Measurements from ENCODE around the gene ANKRD44. TPM values are rescaled to one million over a fixed set of nuclear protein-coding genes. Genes with fewer than 3 reads are reported as not detected.

The ANKRD44 gene
- total RNA-seq, 1 donor from 2014 or later = 21.4 TPM

DNA sequence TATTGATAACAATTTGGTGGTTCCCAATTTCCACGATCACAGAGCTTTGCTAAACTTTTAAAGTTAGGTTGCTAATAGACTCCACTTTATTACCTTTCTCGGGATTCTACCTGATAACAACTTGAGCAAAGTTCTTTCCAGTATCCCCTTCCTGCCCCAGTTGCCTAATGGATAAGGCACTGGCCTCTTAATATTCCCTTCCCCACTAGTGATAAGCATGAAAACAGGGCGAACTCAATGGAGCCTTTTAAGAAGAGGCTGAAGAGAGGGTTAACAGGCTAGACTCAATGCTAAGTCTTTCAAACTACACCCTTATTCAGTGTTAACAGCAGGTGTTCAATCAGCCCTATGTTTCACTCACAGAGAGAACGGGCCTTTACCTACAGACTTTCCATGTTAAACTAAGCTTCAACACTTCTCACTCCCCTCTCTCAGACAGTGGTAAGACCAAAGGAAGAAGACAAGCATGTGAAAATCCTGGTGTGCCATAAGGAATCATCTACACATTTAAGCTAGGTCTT lies 75.8 kb downstream of the ANKRD44 start:
- Mint-ChIP-seq H3K9me3 (ENCODE audit: low read depth) (no peaks in the 10 kb centered on the region), H3K36me3 (ENCODE audit: low read depth) (no peaks in the 10 kb centered on the region), H3K4me3 (ENCODE audit: unreplicated experiment) (no peak overlapping the region), H3K27ac (ENCODE audit: unreplicated experiment) (no peak overlapping the region), H3K4me1 (ENCODE audit: low read depth) (peaks cover 10% of the 10 kb centered on the region), H3K27me3 (ENCODE audit: low read depth) (no peaks in the 10 kb centered on the region)
- TF ChIP-seq, protein P1, sequence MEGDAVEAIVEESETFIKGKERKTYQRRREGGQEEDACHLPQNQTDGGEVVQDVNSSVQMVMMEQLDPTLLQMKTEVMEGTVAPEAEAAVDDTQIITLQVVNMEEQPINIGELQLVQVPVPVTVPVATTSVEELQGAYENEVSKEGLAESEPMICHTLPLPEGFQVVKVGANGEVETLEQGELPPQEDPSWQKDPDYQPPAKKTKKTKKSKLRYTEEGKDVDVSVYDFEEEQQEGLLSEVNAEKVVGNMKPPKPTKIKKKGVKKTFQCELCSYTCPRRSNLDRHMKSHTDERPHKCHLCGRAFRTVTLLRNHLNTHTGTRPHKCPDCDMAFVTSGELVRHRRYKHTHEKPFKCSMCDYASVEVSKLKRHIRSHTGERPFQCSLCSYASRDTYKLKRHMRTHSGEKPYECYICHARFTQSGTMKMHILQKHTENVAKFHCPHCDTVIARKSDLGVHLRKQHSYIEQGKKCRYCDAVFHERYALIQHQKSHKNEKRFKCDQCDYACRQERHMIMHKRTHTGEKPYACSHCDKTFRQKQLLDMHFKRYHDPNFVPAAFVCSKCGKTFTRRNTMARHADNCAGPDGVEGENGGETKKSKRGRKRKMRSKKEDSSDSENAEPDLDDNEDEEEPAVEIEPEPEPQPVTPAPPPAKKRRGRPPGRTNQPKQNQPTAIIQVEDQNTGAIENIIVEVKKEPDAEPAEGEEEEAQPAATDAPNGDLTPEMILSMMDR (IDR thresholded peaks at IDR 0.05) = no peak
- no peak for DNase-seq (ENCODE audit: low spot score)

DNA sequence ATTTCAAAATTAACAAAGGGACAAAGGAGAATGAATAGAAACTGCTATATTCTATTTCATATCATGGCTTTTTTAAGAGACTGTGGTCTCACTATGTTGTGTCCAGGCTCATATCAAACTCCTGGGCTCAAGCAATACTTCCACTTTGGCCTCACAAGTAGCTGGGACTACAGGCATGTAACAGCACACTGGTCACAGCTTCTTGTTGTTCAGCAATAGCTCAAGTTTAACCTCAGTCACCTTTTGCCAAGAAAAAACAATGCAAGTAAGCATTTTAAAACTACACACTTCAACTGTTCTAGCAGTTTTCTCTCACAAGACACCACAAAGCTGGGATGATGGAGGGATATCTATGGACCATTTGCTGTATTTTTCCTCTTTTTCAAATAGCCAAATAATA lies 77.1 kb downstream of the ANKRD44 start:
- peaks cover 13% of the 10 kb centered on the region for H3K4me1 Mint-ChIP-seq (ENCODE audit: low read depth)
- H3K9me3 Mint-ChIP-seq (ENCODE audit: low read depth) = no peaks in the 10 kb centered on the region
- H3K27ac Mint-ChIP-seq (ENCODE audit: unreplicated experiment) = no peak overlapping the region
- TF ChIP-seq, protein P1 (IDR thresholded peaks at IDR 0.05) = no peak
- H3K36me3 Mint-ChIP-seq (ENCODE audit: low read depth) = no peaks in the 10 kb centered on the region
- H3K27me3 Mint-ChIP-seq (ENCODE audit: low read depth) = no peaks in the 10 kb centered on the region
- DNase-seq (ENCODE audit: low spot score) = no peak
- no peak overlapping the region for H3K4me3 Mint-ChIP-seq (ENCODE audit: unreplicated experiment)

- Mint-ChIP-seq H3K4me1 (ENCODE audit: low read depth) (peaks cover 13% of the 10 kb centered on the region), H3K4me3 (ENCODE audit: unreplicated experiment) (no peak overlapping the region)
These were observed 78.6 kb downstream of the ANKRD44 start for GRCh38 chr2:197232010-197232409.

DNA sequence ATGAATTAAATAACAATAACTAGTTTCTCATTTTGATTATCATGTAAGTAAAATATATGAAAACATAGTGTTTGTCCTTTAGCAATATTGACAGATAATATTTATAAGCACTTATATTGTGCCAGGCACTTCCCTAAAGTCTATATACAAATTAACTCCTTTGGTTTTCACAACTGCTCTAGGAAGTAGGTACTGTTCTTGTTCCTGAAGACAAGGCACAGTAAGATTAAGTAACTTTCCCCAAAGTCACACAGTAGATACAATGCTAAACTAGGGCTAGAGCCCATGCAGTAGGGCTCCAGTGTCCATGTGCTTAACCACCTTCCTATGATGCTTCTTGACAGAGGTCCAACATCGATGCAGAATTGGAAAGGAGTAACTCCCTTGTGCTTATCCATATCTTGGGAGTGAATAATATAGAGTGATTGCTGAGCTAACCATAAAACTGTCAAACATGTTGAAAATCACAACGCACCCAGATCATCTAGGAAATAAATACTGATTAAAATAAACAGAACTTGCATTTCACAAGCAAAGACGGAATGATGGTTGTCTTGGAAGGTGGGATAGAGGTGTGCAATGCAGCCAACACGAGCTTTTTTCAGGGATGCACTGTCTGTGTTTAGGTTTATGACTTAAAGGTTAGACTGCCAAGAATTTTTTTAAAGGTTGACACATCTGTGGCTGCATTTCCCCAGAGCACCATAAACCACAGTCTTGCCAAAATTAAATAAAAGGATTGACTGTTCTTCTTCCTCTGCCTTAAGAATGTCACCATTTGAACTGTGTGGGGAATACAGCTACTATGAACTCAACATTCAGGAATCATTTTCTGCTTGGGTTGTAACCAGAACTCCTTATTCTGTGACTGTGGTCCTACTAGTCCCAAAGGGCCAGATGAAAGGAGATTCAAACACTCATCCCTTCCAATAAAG lies 80.8 kb downstream of the ANKRD44 start:
- TF ChIP-seq, protein P1 (IDR thresholded peaks at IDR 0.05) = no peak
- no peak for DNase-seq (ENCODE audit: low spot score)
- no peak overlapping the region for H3K27ac Mint-ChIP-seq (ENCODE audit: unreplicated experiment)

More at GRCh38 chr2:197232010-197232409, 78.6 kb downstream of the ANKRD44 start:
- Mint-ChIP-seq H3K36me3 (ENCODE audit: low read depth) (no peaks in the 10 kb centered on the region), H3K9me3 (ENCODE audit: low read depth) (no peaks in the 10 kb centered on the region), H3K27me3 (ENCODE audit: low read depth) (no peaks in the 10 kb centered on the region), H3K27ac (ENCODE audit: unreplicated experiment) (no peak overlapping the region)
- TF ChIP-seq, protein P1 (IDR thresholded peaks at IDR 0.05) = no peak
- DNase-seq (ENCODE audit: low spot score) = no peak

GRCh38 chr2:197223451-197223850 lies 87.1 kb downstream of the ANKRD44 start:
- DNase-seq (ENCODE audit: low spot score) = no peak
- Mint-ChIP-seq H3K4me3 (ENCODE audit: unreplicated experiment) (no peak overlapping the region), H3K27me3 (ENCODE audit: low read depth) (no peaks in the 10 kb centered on the region), H3K36me3 (ENCODE audit: low read depth) (no peaks in the 10 kb centered on the region), H3K27ac (ENCODE audit: unreplicated experiment) (no peak overlapping the region), H3K4me1 (ENCODE audit: low read depth) (peaks cover 17% of the 10 kb centered on the region), H3K9me3 (ENCODE audit: low read depth) (no peaks in the 10 kb centered on the region)
- TF ChIP-seq, protein P1 (IDR thresholded peaks at IDR 0.05) = no peak

More for the DNA sequence above, 80.8 kb downstream of the ANKRD44 start:
- H3K9me3 Mint-ChIP-seq (ENCODE audit: low read depth) = no peaks in the 10 kb centered on the region
- H3K4me1 Mint-ChIP-seq (ENCODE audit: low read depth) = peaks cover 18% of the 10 kb centered on the region
- H3K27me3 Mint-ChIP-seq (ENCODE audit: low read depth) = no peaks in the 10 kb centered on the region
- H3K4me3 Mint-ChIP-seq (ENCODE audit: unreplicated experiment) = no peak overlapping the region
- H3K36me3 Mint-ChIP-seq (ENCODE audit: low read depth) = no peaks in the 10 kb centered on the region

Measured in chondrocyte (in vitro differentiated cells).